ENCODE results near the gene OR8B2.

OR8B2 gene

GRCh38 chr11:124340142-124340447, 44.2 kb downstream of the OR8B2 start:
- CTCF ChIA-PET = no interaction called here
- DNase-seq (ENCODE audit: extremely low spot score) = no peak
- TF ChIP-seq SUZ12 (IDR thresholded peaks at IDR 0.05) = no peak
- TF ChIP-seq ARNT (IDR thresholded peaks at IDR 0.05) = no peak
- no peak for TF ChIP-seq CTBP1 (IDR thresholded peaks at IDR 0.05; ENCODE audit: borderline replicate concordance)
- TF ChIP-seq FOXK2 (IDR thresholded peaks at IDR 0.05) = no peak
- no peak for TF ChIP-seq ZNF384 (IDR thresholded peaks at IDR 0.05)
- no peak for TF ChIP-seq TARDBP (IDR thresholded peaks at IDR 0.05)
- TF ChIP-seq FOXM1 (IDR thresholded peaks at IDR 0.05; ENCODE audit: borderline replicate concordance) = no peak
- TF ChIP-seq ELF4 (IDR thresholded peaks at IDR 0.05) = no peak
- TF ChIP-seq NFRKB (IDR thresholded peaks at IDR 0.05) = no peak
- TF ChIP-seq HDGF (IDR thresholded peaks at IDR 0.05; ENCODE audit: borderline replicate concordance) = no peak
- TF ChIP-seq L3MBTL2 (conservative IDR thresholded peaks at IDR 0.05) = no peak
- no peak for TF ChIP-seq SP1 (IDR thresholded peaks at IDR 0.05)
- TF ChIP-seq FOXA1 (IDR thresholded peaks at IDR 0.05) = no peak
- no peak for TF ChIP-seq PKNOX1 (IDR thresholded peaks at IDR 0.05)
- TF ChIP-seq BHLHE40 (IDR thresholded peaks at IDR 0.05; ENCODE audit: borderline replicate concordance) = no peak
- POLR2A ChIA-PET = no interaction called here

GRCh38 chr11:124339396-124340141, 44.7 kb downstream of the OR8B2 start:
- no peak for TF ChIP-seq ZNF384 (IDR thresholded peaks at IDR 0.05)
- TF ChIP-seq FOXM1 (IDR thresholded peaks at IDR 0.05; ENCODE audit: borderline replicate concordance) = no peak
- TF ChIP-seq ARNT (IDR thresholded peaks at IDR 0.05) = no peak
- TF ChIP-seq PKNOX1 (IDR thresholded peaks at IDR 0.05) = no peak
- TF ChIP-seq CTBP1 (IDR thresholded peaks at IDR 0.05; ENCODE audit: borderline replicate concordance) = no peak
- TF ChIP-seq TARDBP (IDR thresholded peaks at IDR 0.05) = no peak
- no peak for TF ChIP-seq HDGF (IDR thresholded peaks at IDR 0.05; ENCODE audit: borderline replicate concordance)
- TF ChIP-seq NFRKB (IDR thresholded peaks at IDR 0.05) = no peak
- no peak for TF ChIP-seq FOXK2 (IDR thresholded peaks at IDR 0.05)
- TF ChIP-seq L3MBTL2 (conservative IDR thresholded peaks at IDR 0.05) = no peak
- no peak for TF ChIP-seq BHLHE40 (IDR thresholded peaks at IDR 0.05; ENCODE audit: borderline replicate concordance)
- TF ChIP-seq SUZ12 (IDR thresholded peaks at IDR 0.05) = no peak
- TF ChIP-seq LEF1 (IDR thresholded peaks at IDR 0.05; ENCODE audit: borderline replicate concordance) = no peak
- TF ChIP-seq SP1 (IDR thresholded peaks at IDR 0.05) = no peak
- no peak for TF ChIP-seq ELF4 (IDR thresholded peaks at IDR 0.05)
- no peak for TF ChIP-seq FOXA1 (IDR thresholded peaks at IDR 0.05)
- ChIA-PET POLR2A (no interaction called here), CTCF (no interaction called here)
- DNase-seq (ENCODE audit: extremely low spot score) = no peak
